DMS 273 (cell line): ENCODE measurements around the gene RNF135.
A peak's percentile ranks its signal among the peaks of the same experiment; 100 is the strongest.
"Not testable (repeated sequence)": the region's sequence is repeated elsewhere in the genome, so short reads cannot be mapped to it uniquely, and the experiment has no call there.

Source experiments
- DNase-seq: peaks from one replicate; lab custom pipeline; 2025; ENCODE audit not compliant: unreplicated experiment; lab: John Stamatoyannopoulos, UW

The RNF135 gene

DNA sequence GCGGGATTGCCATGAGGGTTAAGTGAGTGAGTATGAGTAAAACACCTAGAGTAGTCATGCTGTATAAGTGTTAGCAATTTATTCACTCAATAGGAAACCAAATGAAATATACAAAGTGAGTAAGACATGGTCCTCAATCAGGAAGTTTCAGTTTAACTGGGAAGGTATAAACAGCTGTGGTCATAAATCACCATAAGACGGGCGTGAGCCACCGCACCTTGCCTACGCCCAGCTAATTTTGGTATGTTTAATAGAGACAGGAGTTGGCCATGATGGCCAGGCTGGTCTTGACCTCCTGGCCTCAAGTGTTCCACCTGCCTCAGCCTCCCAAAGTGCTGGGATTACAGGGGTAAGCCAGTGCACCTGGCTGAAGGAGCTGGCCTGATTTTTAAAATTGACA, 27.0 kb downstream of the RNF135 start:
- DNase-seq = no peak

- DNase-seq = no peak
Measured at GRCh38 chr17:31002047-31002446, 31.2 kb downstream of the RNF135 start.

- no peak for DNase-seq
Measured at GRCh38 chr17:31003225-31003866, 32.5 kb downstream of the RNF135 start.

- no peak for DNase-seq
Measured at GRCh38 chr17:31004160-31004559, 33.3 kb downstream of the RNF135 start.

DNA sequence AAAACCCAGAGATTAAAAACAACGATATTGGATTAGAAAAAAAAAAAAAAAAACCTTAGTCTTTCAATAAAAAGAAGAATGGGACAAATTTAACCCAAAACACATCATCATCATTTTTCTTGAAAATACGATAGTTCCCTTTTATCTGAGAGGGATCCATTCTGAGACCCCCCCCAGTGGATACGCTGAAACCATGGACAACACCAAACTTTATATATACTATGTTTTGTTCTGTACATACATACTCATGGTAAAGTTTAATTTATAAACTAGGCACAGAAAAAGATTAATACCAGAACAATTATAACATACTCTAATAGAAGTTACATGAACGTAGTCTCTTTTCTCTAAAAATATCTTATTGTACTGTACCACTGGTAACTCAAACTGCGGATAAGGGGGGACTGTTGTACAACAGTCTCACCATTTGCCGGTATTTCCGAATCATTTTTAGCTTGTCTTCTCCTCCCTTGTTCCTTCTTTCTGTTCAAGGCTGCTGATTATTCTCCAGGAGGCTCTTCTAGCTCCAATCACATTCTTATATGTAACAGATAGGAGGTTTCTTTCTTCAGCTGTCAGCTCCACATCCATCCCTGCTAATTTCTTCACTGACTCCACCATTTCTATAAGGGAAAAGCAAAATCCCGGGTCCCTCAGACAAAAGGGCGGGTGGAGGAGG, 37.0 kb downstream of the RNF135 start:
- no peak for DNase-seq

GRCh38 chr17:31008374-31009041, 37.7 kb downstream of the RNF135 start:
- peak; percentile 85 for DNase-seq

GRCh38 chr17:31009042-31009702, 38.3 kb downstream of the RNF135 start:
- not testable (repeated sequence) for DNase-seq

GRCh38 chr17:31010014-31010413, 39.2 kb downstream of the RNF135 start:
- DNase-seq = not testable (repeated sequence)

- no peak for DNase-seq
Measured at GRCh38 chr17:31013844-31014243, 43.0 kb downstream of the RNF135 start.

- DNase-seq = peak; percentile 14
Measured at GRCh38 chr17:31015639-31016038, 44.8 kb downstream of the RNF135 start.

DNA sequence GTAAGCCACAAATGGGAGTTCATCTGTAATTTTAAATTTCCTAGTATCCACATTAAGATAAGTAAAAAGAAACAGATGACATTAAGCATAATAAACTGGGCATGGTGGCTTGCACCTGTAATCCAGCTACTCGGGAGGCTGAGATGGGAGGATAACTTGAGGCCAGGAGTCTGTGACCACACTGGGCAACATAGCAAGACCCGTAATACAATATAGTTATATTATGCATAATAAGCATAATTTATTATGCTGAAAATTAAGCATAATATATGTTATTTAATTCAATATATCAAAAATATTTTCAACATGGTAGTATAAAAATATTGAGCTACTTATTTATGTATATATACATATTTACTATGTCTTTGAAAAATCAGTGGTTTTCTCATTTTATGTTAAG, 48.2 kb downstream of the RNF135 start:
- DNase-seq = no peak

GRCh38 chr17:31023171-31023570, 52.3 kb downstream of the RNF135 start:
- DNase-seq = not testable (repeated sequence)

DNA sequence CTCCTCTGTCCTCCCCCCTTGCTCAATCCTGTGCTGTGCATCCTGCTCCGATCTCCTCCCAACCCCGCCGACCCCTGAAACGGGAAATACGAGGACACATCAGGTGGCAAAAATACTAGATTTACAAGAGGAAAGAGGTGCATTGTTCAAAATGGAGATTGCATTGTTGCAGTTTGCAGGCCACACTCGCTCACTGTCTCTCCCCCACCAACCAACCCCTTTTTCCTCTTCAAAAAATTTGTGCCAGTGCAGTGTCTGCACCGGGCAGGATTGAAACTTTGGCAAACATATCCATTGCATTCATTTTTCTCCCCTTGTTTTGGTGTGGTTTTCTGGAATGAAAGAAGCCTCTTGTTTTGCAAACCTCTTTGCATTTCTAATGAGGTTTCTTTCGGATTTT, 61.0 kb downstream of the RNF135 start:
- DNase-seq = no peak

DNA sequence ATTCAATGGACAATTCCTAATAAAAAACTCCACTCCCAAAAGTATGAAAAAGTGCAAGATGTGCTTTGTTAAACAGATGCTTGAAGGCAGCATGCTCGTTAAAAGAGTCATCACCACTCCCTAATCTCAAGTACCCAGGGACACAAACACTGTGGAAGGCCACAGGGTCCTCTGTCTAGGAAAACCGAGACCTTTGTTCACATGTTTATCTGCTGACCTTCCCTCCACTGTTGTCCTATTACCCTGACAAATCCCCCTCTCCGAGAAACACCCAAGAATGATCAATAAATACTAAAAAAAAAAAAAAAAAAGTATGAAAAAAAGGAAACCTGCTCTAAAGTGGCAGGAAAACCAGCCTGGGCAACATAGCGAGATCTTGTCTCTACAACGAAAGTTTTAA, 64.8 kb downstream of the RNF135 start:
- not testable (repeated sequence) for DNase-seq

- not testable (repeated sequence) for DNase-seq
Measured at GRCh38 chr17:31040837-31041236, 70.0 kb downstream of the RNF135 start.

DNA sequence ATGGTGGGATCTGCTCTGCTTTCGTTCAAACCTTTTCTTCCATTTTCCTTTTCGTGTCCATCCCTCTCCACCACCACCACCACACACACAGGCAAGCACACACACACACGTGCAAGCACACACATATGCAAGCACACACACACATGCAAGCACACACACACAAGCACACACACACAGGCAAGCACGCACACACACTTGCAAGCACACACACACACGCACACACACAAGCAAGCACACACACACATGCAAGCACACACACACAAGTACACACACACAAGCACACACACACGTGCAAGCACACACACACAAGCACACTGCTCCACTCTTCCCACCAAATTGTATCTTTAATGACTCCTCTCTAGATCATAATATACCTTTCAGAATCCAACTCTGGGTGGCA, 71.5 kb downstream of the RNF135 start:
- DNase-seq = not testable (repeated sequence)

- not testable (repeated sequence) for DNase-seq
Measured at GRCh38 chr17:31046856-31047425, 76.1 kb downstream of the RNF135 start.

DNA sequence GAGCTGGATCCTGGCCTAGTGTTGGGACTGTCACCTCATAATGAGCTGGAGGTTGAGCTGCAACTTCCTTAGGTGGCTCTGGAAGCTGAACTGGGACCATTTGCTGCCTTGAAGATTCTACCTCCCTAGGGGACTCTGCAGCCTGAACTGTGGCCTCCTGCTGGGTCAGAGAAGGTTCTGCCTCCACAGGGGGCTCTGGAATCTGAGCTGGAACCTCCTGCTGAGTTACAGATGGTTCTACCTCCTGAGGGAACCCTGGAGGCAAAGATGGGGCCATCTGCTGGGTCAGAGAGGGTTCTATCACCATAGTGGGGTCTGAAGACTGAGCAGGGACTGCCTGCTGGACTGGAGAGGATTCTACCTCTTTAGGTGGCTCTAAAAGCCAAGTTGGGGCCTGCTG, 77.3 kb downstream of the RNF135 start:
- no peak for DNase-seq

DNA sequence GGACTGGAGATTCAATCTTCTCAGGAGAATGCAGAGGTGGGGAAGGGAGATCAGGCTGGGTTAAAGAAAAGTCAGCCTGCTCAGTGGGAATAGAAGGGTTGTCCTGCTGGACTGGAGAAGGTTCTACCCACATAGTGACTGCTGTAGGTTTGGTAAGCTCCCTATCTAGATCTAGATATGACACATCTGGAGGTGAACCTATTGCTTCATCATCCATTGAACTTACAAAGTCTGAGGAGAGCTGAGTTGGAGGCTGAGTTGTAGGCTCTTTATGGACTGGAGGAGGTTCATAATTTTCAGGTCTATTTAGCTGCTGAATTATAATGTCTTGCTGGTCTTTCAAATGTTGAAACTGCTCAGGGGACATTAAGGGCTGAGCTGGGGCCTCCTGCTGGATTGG, 77.9 kb downstream of the RNF135 start:
- DNase-seq = no peak
